ENCODE results near the gene HSFX2. TPM values are rescaled to one million over a fixed set of nuclear protein-coding genes. Genes with fewer than 3 reads are reported as not detected.
"Not testable (repeated sequence)": the region's sequence is repeated elsewhere in the genome, so short reads cannot be mapped to it uniquely, and the experiment has no call there.

Gene HSFX2, protein sequence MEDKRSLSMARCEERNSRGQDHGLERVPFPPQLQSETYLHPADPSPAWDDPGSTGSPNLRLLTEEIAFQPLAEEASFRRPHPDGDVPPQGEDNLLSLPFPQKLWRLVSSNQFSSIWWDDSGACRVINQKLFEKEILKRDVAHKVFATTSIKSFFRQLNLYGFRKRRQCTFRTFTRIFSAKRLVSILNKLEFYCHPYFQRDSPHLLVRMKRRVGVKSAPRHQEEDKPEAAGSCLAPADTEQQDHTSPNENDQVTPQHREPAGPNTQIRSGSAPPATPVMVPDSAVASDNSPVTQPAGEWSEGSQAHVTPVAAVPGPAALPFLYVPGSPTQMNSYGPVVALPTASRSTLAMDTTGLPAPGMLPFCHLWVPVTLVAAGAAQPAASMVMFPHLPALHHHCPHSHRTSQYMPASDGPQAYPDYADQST
- total RNA-seq (not detected in 2 replicates), polyA plus RNA-seq (0.43 TPM in 1 of 2 replicates, not detected in the other)

DNA sequence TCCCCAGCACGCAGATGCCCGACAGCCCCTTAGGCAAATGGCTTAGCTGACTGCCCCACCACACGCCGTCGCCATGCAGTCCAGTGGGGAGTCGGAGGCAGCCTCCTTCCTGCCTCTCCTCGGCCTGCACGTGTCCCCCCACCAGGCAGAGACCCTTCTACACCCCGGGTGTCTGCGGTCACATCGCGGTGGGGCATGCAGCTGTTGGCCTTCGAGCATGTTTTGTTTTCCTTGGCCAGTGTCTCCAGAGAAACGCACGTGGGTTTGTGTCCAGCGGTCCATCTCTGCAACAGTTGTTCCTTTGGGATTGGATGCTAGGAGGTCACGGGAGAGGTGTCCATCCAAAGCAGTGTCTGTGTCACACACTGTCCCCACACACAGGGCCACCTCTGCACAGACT, at the start of gene HSFX2:
TSS of gene HSFX2 (minus strand) at position 101 of the 400 bp plus-strand sequence. CDS start 614 bp downstream, outside the sequence.
- not testable (repeated sequence) for H3K4me3 ChIP-seq; H3K9me3 ChIP-seq (ENCODE audit: low read depth); H3K27ac ChIP-seq; H3K36me3 ChIP-seq; DNase-seq (ENCODE audit: low read depth in 1 of 2, low spot score in 1 of 2); H3K4me1 ChIP-seq (ENCODE audit: low read depth); H3K27me3 ChIP-seq

DNA sequence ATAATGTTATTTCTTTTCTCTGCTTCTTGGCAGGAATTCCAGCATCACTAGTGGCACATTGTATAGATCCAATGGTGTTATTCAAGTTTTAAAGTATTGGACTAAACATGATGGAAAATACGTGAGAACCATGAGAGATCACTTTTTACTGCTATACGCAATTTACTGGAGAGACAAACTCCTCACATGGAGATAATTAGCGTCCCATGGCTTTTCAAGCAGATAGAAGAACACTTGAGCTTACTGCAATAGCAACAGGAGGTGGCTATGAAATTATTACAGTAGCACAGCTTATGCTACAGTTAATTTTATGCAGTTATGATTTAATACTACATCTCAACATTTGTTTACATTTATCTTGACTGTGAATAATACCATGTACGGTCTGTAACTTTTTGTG, 48.4 kb upstream of the HSFX2 start:
- no peak for DNase-seq (ENCODE audit: low read depth in 1 of 2, low spot score in 1 of 2)
- no peaks in the 10 kb centered on the region for H3K4me1 ChIP-seq (ENCODE audit: low read depth)
- no peaks in the 10 kb centered on the region for H3K36me3 ChIP-seq
- TF ChIP-seq, protein P1, sequence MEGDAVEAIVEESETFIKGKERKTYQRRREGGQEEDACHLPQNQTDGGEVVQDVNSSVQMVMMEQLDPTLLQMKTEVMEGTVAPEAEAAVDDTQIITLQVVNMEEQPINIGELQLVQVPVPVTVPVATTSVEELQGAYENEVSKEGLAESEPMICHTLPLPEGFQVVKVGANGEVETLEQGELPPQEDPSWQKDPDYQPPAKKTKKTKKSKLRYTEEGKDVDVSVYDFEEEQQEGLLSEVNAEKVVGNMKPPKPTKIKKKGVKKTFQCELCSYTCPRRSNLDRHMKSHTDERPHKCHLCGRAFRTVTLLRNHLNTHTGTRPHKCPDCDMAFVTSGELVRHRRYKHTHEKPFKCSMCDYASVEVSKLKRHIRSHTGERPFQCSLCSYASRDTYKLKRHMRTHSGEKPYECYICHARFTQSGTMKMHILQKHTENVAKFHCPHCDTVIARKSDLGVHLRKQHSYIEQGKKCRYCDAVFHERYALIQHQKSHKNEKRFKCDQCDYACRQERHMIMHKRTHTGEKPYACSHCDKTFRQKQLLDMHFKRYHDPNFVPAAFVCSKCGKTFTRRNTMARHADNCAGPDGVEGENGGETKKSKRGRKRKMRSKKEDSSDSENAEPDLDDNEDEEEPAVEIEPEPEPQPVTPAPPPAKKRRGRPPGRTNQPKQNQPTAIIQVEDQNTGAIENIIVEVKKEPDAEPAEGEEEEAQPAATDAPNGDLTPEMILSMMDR (IDR thresholded peaks at IDR 0.05; ENCODE audit: low read depth, low read length): no peak
- no peaks in the 10 kb centered on the region for H3K27me3 ChIP-seq
- H3K9me3 ChIP-seq (ENCODE audit: low read depth): no peaks in the 10 kb centered on the region
- no peak overlapping the region for H3K27ac ChIP-seq
- no peak overlapping the region for H3K4me3 ChIP-seq

DNA sequence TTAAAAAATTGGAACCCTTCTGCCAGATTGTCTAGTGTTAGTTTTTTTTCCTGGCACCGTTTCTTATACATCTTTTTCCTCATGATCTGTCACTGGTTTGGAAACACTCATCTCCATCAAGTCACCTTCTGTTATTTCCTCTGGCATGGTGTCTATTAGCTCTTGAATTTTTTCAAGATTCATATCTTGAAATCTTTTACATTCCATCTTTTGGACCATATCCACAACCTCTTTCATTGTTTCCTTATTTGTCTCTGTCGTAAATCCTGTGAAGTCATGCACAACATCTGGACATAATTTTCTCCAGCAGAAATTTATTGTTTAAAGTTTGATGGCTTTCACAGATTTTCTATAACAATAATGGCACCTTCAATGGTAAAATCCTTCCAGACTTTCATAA, 46.7 kb upstream of the HSFX2 start:
- H3K36me3 ChIP-seq: no peaks in the 10 kb centered on the region
- no peak overlapping the region for H3K27ac ChIP-seq
- H3K4me3 ChIP-seq: no peak overlapping the region
- DNase-seq (ENCODE audit: low read depth in 1 of 2, low spot score in 1 of 2): no peak
- H3K9me3 ChIP-seq (ENCODE audit: low read depth): no peaks in the 10 kb centered on the region
- H3K27me3 ChIP-seq: no peaks in the 10 kb centered on the region
- H3K4me1 ChIP-seq (ENCODE audit: low read depth): no peaks in the 10 kb centered on the region
- TF ChIP-seq, protein P1 (IDR thresholded peaks at IDR 0.05; ENCODE audit: low read depth, low read length): no peak

DNA sequence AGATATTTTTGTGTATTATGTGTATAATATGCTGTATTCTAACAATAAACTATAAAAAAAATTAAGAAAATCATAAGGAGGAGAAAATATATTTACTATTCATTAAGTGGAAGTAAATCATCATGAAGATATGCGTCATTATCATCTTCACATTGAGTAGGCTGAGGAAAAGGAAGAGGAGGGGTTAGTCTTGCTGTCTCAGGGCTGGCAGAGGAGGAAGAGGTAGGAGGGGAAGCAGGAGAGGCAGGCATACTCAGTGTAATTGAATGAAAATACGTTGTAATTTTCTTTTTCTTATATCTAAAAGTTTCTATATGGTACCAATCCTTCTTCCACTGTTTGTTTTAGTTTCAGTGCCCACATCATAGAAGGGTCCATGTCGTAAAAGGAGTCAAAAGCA, 46.3 kb upstream of the HSFX2 start:
- Histone ChIP-seq H3K9me3 (ENCODE audit: low read depth) (no peaks in the 10 kb centered on the region), H3K27me3 (no peaks in the 10 kb centered on the region), H3K36me3 (no peaks in the 10 kb centered on the region), H3K27ac (no peak overlapping the region), H3K4me1 (ENCODE audit: low read depth) (no peaks in the 10 kb centered on the region), H3K4me3 (no peak overlapping the region)
- TF ChIP-seq, protein P1 (IDR thresholded peaks at IDR 0.05; ENCODE audit: low read depth, low read length): no peak
- no peak for DNase-seq (ENCODE audit: low read depth in 1 of 2, low spot score in 1 of 2)

DNA sequence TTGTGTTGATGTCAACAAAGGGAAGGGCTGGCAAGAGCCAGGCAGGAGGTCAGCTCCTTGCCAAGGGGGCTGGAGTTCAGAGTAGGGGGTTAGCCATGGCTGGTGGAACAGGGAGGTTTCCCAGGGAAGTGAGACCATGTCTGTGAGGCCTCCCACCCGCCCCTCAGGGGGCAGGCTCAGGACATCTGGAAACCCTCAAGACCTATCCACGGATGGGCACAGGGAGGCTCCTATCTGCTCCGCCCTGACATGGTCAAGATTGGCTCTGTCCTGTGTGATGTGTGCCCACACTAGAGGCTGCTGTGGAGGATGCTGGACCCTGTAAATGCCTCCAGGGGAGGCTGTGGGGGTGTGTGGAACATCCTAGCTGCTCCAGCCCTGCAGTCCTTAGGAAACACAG, 44.5 kb upstream of the HSFX2 start:
- Histone ChIP-seq H3K4me1 (ENCODE audit: low read depth) (no peaks in the 10 kb centered on the region), H3K9me3 (ENCODE audit: low read depth) (no peaks in the 10 kb centered on the region), H3K4me3 (no peak overlapping the region), H3K27ac (no peak overlapping the region), H3K27me3 (no peaks in the 10 kb centered on the region), H3K36me3 (no peaks in the 10 kb centered on the region)
- no peak for DNase-seq (ENCODE audit: low read depth in 1 of 2, low spot score in 1 of 2)
- TF ChIP-seq, protein P1 (IDR thresholded peaks at IDR 0.05; ENCODE audit: low read depth, low read length): no peak

DNA sequence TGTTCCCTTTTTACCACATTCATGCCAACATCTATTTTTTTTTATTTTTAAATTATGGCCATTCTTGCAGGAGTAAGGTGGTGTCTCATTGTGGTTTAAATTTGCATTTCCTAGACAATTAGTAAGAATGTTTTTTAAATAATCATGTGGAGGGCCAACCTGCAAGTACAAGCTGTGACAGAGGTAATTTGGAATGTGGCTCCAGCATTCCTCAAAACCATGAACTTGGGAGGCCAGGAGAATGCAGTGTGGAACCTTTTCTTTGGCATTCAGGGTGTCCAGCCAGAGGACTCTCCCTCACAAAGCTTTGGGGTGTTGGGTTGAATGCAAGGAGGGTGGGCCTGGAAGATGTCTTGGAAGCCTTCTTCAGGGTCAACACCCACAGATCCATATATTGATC, 43.7 kb upstream of the HSFX2 start:
- Histone ChIP-seq H3K4me3 (no peak overlapping the region), H3K9me3 (ENCODE audit: low read depth) (no peaks in the 10 kb centered on the region), H3K36me3 (no peaks in the 10 kb centered on the region), H3K4me1 (ENCODE audit: low read depth) (no peaks in the 10 kb centered on the region), H3K27me3 (no peaks in the 10 kb centered on the region), H3K27ac (no peak overlapping the region)
- DNase-seq (ENCODE audit: low read depth in 1 of 2, low spot score in 1 of 2): no peak
- TF ChIP-seq, protein P1 (IDR thresholded peaks at IDR 0.05; ENCODE audit: low read depth, low read length): no peak
